Choroid plexus epithelial cell (primary cell): ENCODE data around the gene CLDN34.

Experiments used
- DNase-seq: peaks from one replicate; pipeline ENCODE4 v3.0.0-alpha.2; 2010; ENCODE audit warnings: low read depth
- H3K4me3 ChIP-seq: 2 replicates; pipeline ENCODE4 v1.5.1; 2011; ENCODE audit warnings: low read depth, mild to moderate bottlenecking, control low read depth, low read length, moderate library complexity
- TF ChIP-seq, protein P1 (sequence below): conservative IDR thresholded peaks from 2 replicates; pipeline ENCODE4 v1.5.1; 2011; ENCODE audit warnings: low read depth, mild to moderate bottlenecking, control low read depth, inconsistent platforms, low read length, moderate library complexity

CLDN34 gene

DNA sequence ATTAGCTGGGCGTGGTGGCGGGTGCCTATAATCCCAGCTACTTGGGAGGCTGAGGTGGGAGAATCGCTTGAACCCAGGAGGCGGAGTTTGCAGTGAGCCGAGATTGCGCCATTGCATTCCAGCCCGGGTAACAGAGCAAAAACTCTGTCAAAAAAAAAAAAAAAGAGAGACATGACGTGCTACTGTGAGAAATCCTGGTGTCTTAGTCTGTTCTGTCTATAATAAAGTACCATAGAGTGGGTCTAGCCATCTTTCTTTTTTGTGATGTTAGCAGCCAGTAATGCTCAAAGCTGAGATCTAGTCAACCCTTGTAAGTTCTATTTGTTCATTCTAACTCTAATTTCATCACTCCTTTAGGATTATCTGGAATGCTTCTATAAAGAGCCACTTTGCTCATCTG lies 38.9 kb downstream of the CLDN34 start:
- H3K4me3 ChIP-seq = no peak overlapping the region
- DNase-seq = no peak
- TF ChIP-seq, protein P1, sequence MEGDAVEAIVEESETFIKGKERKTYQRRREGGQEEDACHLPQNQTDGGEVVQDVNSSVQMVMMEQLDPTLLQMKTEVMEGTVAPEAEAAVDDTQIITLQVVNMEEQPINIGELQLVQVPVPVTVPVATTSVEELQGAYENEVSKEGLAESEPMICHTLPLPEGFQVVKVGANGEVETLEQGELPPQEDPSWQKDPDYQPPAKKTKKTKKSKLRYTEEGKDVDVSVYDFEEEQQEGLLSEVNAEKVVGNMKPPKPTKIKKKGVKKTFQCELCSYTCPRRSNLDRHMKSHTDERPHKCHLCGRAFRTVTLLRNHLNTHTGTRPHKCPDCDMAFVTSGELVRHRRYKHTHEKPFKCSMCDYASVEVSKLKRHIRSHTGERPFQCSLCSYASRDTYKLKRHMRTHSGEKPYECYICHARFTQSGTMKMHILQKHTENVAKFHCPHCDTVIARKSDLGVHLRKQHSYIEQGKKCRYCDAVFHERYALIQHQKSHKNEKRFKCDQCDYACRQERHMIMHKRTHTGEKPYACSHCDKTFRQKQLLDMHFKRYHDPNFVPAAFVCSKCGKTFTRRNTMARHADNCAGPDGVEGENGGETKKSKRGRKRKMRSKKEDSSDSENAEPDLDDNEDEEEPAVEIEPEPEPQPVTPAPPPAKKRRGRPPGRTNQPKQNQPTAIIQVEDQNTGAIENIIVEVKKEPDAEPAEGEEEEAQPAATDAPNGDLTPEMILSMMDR = no peak

DNA sequence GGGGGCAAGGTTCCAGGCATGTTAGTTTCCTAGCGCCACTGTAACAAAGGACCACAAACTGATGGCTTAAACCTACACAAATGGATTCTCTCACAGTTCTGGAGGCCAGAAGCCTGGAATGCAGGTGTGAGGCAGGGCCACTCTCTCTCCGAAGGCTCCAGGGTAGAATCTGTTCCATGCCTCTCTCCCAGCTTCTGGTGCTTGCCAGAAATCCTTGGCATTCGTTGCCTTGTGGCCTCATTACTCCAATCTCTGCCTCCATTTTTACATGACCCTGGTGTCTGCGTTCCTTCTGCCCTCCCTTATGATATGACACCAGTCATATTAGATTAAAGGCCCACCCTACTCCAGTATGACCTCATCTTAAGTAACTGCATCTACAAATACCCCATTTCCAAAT lies 39.6 kb downstream of the CLDN34 start:
- no peak for DNase-seq
- TF ChIP-seq, protein P1 = no peak
- no peak overlapping the region for H3K4me3 ChIP-seq

- peak; percentile 64 for DNase-seq
Observed at GRCh38 chrX:10007621-10008020, 40.5 kb downstream of the CLDN34 start.

DNA sequence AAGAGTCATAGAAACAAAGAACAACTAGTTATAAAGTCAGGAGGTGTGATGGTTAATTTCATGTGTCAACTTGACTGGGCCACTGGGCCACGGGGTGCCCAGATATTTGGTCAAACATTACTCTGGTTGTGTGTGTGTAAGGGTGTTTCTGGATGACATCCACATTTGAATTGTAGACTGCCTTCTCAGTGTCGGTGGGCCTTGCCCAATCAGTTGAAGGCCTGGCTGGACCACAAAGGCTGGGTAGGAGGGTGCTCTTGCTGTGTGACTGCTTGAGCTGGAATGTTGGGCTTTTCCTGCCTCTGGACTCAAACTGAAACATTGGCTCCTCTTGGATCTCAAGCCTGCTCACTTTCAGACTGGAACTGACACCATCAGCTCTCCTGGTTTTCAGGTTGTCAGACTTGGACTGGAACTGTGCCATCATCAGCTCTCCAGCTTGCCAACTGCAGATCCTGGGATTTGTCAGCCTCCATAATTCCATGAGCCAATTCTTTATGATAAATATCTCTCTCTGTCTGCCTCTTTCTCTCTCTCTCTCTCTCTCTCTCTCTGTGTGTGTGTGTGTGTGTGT lies 41.4 kb downstream of the CLDN34 start:
- TF ChIP-seq, protein P1 = no peak
- no peak for DNase-seq

More at GRCh38 chrX:10007621-10008020, 40.5 kb downstream of the CLDN34 start:
- H3K4me3 ChIP-seq = no peak overlapping the region
- TF ChIP-seq, protein P1 = no peak

GRCh38 chrX:10009741-10010140 lies 42.6 kb downstream of the CLDN34 start:
- TF ChIP-seq, protein P1 = no peak
- no peak overlapping the region for H3K4me3 ChIP-seq
- DNase-seq = no peak

More for the DNA sequence above, 41.4 kb downstream of the CLDN34 start:
- no peak overlapping the region for H3K4me3 ChIP-seq

DNA sequence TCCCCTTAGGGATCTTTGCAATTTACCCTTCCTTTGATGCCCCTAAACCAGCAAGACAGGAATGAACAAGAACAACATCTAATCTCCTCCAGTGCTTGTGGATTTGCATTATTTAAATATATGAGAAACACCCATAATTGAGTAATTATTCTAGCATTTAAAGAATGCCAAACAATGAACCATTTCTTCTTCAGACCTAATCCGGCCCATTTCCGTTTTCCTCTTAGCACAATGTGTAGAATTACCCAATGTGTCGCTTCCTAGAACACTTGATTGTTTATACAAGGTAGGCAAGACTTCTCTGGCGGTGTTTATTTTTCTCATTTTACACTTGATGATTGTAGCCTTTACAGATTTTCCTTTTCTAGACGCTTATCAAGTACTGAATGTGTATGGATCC lies 43.5 kb downstream of the CLDN34 start:
- TF ChIP-seq, protein P1 = no peak
- H3K4me3 ChIP-seq = no peak overlapping the region
- DNase-seq = peak; percentile 62

- TF ChIP-seq, protein P1 = no peak
- DNase-seq = no peak
- H3K4me3 ChIP-seq = no peak overlapping the region
Observed at GRCh38 chrX:10011261-10011931, 44.2 kb downstream of the CLDN34 start.
